ENCODE results near the gene OSBPL3.
"Not testable (repeated sequence)": the region's sequence is repeated elsewhere in the genome, so short reads cannot be mapped to it uniquely, and the experiment has no call there.

The OSBPL3 gene

DNA sequence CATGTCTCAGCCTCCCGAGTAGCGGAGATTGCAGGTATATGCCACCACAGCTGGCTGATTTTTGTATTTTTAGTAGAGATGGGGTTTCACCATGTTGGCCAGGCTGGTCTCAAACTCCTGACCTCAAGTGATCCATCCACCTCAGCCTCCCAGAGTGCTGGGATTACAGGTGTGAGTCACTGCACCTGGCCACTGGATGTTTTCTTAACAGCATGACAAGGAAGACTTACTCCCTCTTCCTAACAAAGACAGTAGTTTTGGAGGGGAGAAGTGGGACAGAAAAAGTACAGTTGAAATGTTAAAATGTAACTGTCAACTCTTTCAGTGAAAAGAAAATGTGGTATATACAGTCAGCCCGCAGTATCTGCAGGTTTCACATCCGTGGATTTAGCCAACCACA, 76.0 kb downstream of the OSBPL3 start:
- not testable (repeated sequence) for H3K4me3 Mint-ChIP-seq; ATAC-seq (replicated peaks); H3K27me3 Mint-ChIP-seq; DNase-seq; H3K36me3 Mint-ChIP-seq (ENCODE audit: insufficient read depth); H3K9me3 Mint-ChIP-seq
- Mint-ChIP-seq H3K4me1 (ENCODE audit: low read depth in 2 of 2) (peaks cover 28 to 41% of the 10 kb centered on the region in 2 donors), H3K27ac (peak overlapping the region in 1 of 2 donors; percentile 60)

DNA sequence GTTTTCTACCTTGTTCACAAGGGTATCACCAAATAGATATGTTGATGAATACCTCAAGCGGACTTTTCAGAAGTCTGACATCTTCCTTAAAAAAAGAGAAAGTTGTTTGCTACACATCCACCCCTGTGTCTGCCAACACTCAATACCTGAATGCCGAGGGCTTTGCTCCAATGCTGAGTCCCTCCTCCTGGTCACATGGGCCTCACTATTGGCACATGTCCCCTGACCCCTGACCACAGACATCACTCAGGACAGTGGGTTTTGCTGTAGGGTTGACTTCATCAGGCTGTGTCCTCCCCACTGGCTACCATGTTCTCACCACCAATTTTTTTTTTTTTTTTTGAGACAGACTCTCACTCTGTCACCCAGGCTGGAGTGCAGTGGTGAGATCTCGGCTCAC, 76.4 kb downstream of the OSBPL3 start:
- H3K4me3 Mint-ChIP-seq = no peak overlapping the region
- ATAC-seq (replicated peaks) (no peak), DNase-seq (no peak)
- no peaks in the 10 kb centered on the region for H3K9me3 Mint-ChIP-seq
- H3K4me1 Mint-ChIP-seq (ENCODE audit: low read depth in 2 of 2) = peaks cover 32 to 45% of the 10 kb centered on the region in 2 donors
- H3K27ac Mint-ChIP-seq = peak overlapping the region in 1 of 2 donors; percentile 60
- no peaks in the 10 kb centered on the region for H3K36me3 Mint-ChIP-seq (ENCODE audit: insufficient read depth)
- H3K27me3 Mint-ChIP-seq = no peaks in the 10 kb centered on the region

DNA sequence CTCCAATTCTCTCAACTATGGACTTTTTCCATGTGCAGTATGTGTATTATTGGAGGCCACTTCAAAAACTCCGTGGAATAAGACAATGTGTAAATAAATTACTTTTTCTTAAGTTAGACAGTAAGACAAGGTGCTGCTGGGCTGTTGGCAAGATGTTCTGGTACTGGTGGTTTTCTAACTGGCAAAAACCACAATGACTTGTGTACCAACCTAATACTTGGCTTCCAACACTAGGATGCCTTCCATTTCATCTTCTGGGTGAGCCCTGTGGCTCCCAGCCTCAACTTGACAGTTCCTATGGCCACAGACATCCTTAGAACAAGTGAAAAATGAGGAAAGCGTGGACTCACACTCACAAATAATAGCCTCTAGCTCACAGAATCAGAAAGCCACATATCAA, 77.0 kb downstream of the OSBPL3 start:
- no peak for DNase-seq
- peaks cover 35 to 49% of the 10 kb centered on the region in 2 donors for H3K4me1 Mint-ChIP-seq (ENCODE audit: low read depth in 2 of 2)
- no peaks in the 10 kb centered on the region for H3K27me3 Mint-ChIP-seq
- no peaks in the 10 kb centered on the region for H3K36me3 Mint-ChIP-seq (ENCODE audit: insufficient read depth)
- no peak overlapping the region for H3K27ac Mint-ChIP-seq
- H3K4me3 Mint-ChIP-seq = no peak overlapping the region
- no peaks in the 10 kb centered on the region for H3K9me3 Mint-ChIP-seq
- no peak for ATAC-seq (replicated peaks)

DNA sequence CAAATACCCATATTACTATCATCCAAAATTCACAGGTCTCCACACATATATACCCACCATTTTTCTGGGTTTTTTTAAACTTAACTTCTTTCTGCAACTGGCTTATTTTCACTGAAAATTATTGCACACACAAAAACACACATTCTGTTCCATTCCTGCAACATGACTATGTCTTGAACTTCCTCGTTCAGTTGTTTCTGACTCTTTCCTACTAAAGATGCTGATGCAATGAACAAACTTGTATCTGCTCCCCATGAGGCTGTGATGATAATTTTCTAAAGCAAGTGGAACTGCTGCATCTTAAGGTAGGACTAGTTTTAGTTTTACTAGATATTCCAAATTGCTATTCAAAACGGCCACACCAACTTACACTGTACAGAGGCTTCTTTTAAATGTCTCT, 77.7 kb downstream of the OSBPL3 start:
- Mint-ChIP-seq H3K4me3 (no peak overlapping the region), H3K9me3 (no peaks in the 10 kb centered on the region), H3K27ac (no peak overlapping the region), H3K36me3 (ENCODE audit: insufficient read depth) (no peaks in the 10 kb centered on the region), H3K4me1 (ENCODE audit: low read depth in 2 of 2) (peaks cover 35 to 49% of the 10 kb centered on the region in 2 donors), H3K27me3 (no peaks in the 10 kb centered on the region)
- ATAC-seq (replicated peaks) (no peak), DNase-seq (no peak)

DNA sequence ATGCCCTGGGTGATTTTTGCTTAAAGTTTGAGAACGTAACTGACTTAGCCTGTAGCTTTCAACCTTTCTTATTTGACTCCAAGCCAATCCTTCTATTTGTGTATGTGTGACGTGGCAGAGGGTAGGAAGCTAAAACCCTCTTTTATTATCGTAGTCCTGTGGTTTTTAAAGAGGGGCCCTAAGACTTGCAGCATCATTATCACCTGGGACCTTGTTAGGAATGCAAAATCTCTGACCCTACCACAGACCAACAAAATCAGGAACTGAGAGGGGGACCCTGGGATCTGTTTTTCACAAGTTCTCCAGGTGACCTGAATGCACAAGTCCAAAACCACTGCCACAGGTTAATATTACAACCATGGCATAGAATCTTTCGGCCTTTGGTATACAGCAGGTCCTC, 80.1 kb downstream of the OSBPL3 start:
- peak overlapping the region; percentile 26 to 71 for H3K27ac Mint-ChIP-seq
- H3K4me1 Mint-ChIP-seq (ENCODE audit: low read depth in 2 of 2) = peaks cover 49 to 65% of the 10 kb centered on the region in 2 donors
- no peaks in the 10 kb centered on the region for H3K9me3 Mint-ChIP-seq
- DNase-seq (no peak), ATAC-seq (replicated peaks) (no peak)
- no peaks in the 10 kb centered on the region for H3K36me3 Mint-ChIP-seq (ENCODE audit: insufficient read depth)
- H3K27me3 Mint-ChIP-seq = no peaks in the 10 kb centered on the region
- no peak overlapping the region for H3K4me3 Mint-ChIP-seq

DNA sequence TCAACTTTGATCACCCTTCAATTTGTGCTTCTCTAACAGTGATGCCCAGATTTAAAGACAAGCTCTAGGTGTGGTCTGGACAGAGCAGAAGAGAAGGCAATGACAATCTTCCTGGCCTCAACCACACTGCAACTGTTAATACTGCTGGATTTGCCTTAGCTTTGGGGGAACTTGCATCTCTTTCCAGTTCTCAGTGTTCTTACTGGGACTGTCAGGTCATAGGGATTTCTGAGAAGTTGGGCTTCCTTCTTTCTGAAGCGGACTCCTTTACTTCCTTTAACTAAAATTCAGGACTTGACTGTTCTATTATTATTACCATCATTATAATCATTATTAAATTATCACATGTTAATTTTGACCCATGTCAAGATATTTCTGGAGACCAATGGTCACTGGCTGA, 80.8 kb downstream of the OSBPL3 start:
- ATAC-seq (replicated peaks) = peak; percentile 11
- Mint-ChIP-seq H3K4me3 (peak overlapping the region; percentile 9 to 62), H3K36me3 (ENCODE audit: insufficient read depth) (no peaks in the 10 kb centered on the region), H3K27ac (peak overlapping the region; percentile 52 to 90), H3K9me3 (no peaks in the 10 kb centered on the region), H3K4me1 (ENCODE audit: low read depth in 2 of 2) (peaks cover 55 to 69% of the 10 kb centered on the region in 2 donors), H3K27me3 (no peaks in the 10 kb centered on the region)
- DNase-seq = no peak

DNA sequence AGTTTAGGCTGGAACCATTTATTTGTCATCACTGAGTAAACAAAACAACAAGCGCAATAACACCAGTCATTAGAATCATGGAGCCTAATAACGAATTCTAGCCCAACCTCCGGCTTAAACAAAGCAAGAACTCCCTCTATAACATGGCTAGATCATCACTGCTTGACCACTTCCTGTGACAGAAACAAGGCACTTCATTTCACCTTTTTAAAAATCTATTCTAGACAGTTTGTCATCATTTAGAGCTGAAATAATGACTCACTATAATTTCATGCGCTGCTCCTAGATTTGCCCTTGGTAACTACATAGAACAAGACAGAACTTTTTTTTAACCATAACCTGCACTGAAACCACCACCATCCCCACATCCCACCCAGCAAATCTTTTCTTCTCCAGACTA, 81.3 kb downstream of the OSBPL3 start:
- DNase-seq (no peak), ATAC-seq (replicated peaks) (peak; percentile 83)
- peak overlapping the region; percentile 52 to 90 for H3K27ac Mint-ChIP-seq
- no peaks in the 10 kb centered on the region for H3K27me3 Mint-ChIP-seq
- H3K4me3 Mint-ChIP-seq = peak overlapping the region; percentile 9 to 62
- H3K4me1 Mint-ChIP-seq (ENCODE audit: low read depth in 2 of 2) = peaks cover 50 to 73% of the 10 kb centered on the region in 2 donors
- no peaks in the 10 kb centered on the region for H3K36me3 Mint-ChIP-seq (ENCODE audit: insufficient read depth)
- H3K9me3 Mint-ChIP-seq = no peaks in the 10 kb centered on the region

DNA sequence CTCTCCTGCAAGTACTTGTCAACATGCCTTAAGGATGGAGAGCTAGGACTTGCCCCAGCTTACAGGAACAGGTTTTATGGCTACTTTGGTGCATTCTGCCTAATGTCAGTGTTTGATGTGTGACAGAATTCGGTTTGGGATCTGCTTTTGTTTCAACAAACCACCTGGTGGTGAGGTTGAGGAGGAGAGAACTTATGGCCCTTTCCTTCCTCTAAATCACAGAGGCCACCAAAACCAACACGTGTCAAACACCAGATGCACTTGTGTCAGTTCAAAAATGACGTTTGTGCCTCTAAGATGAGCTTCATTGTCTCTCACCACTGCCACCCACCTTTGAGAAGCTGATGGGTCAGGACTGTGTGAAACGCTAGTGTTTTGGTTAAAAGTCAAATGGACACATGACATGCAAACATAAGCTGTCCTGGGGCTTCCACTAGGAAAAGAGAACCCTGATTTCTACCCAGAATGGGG, 83.9 kb downstream of the OSBPL3 start:
- Mint-ChIP-seq H3K9me3 (no peaks in the 10 kb centered on the region), H3K27ac (peak overlapping the region; percentile 41 to 82), H3K4me1 (ENCODE audit: low read depth in 2 of 2) (peaks cover 39 to 55% of the 10 kb centered on the region in 2 donors), H3K4me3 (no peak overlapping the region), H3K36me3 (ENCODE audit: insufficient read depth) (peaks cover 5% of the 10 kb centered on the region), H3K27me3 (no peaks in the 10 kb centered on the region)
- DNase-seq (peak in 1 of 3 experiments; percentile 10), ATAC-seq (replicated peaks) (peak; percentile 68)

DNA sequence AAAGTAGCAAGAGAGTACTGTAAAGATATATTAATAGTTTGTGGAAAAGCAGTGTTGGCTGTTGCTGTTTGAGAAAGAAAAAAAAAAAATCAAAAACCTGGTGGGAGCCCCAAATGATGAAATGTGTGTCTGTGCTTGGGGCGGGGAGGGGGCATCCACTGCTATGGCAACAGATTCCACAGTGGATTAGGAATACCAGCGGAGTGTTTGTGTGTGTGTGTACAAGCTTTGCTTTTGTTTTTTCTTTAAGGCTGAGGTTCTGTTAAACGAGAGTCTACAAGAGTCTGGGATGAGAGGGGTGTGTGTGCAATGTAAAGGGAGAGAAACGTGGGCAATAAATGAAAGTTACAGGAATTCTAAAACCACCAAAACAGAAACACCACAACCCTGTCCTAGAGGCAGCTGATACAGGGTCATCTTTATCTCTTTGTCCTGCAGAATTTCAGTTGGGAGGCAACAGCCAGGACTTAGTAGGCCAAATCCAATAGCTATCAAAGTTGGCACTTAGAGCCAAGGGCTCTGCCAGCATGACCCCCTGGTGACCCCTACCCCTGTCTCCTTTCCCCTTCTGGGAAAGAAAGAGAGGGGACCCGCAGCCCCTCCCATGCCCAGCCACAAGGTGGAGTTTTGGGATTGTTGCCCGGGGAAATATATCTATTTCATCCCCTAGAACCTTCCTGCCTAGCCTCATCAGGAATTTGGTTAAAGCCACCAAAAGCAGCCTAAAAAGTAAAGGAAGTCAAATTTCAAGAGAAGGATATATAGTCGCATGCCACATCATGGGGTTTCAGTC, 85.4 kb downstream of the OSBPL3 start:
- Mint-ChIP-seq H3K9me3 (no peaks in the 10 kb centered on the region), H3K36me3 (ENCODE audit: insufficient read depth) (peaks cover 14% of the 10 kb centered on the region), H3K4me3 (no peak overlapping the region), H3K27me3 (no peaks in the 10 kb centered on the region), H3K27ac (peak overlapping the region; percentile 21 to 33), H3K4me1 (ENCODE audit: low read depth in 2 of 2) (peaks cover 31 to 46% of the 10 kb centered on the region in 2 donors)
- ATAC-seq (replicated peaks) (no peak), DNase-seq (no peak)

DNA sequence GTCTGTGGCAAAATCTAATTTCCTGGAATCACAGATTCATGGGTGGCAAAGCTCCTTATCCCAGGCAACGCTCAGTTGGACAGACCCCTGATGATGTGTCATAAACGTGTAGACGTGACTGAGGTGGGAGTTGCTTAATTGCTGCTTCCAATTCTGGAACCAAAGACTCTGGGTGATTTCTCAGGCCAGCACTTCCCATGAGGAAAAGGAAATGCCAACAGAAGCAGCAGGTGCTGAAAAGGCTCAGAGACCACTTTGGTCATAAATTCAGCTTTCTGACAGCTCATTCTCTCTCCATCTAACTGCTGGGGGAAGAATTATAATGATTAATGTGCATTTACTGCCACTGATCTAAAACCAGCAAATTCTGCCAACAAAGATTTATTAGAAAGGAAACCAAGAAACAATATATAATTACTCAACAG, 88.7 kb downstream of the OSBPL3 start:
- H3K4me3 Mint-ChIP-seq = no peak overlapping the region
- peaks cover 16% of the 10 kb centered on the region for H3K36me3 Mint-ChIP-seq (ENCODE audit: insufficient read depth)
- no peaks in the 10 kb centered on the region for H3K27me3 Mint-ChIP-seq
- H3K9me3 Mint-ChIP-seq = no peaks in the 10 kb centered on the region
- no peak overlapping the region for H3K27ac Mint-ChIP-seq
- no peak for DNase-seq
- no peak for ATAC-seq (replicated peaks)
- H3K4me1 Mint-ChIP-seq (ENCODE audit: low read depth in 2 of 2) = peaks cover 24 to 40% of the 10 kb centered on the region in 2 donors

DNA sequence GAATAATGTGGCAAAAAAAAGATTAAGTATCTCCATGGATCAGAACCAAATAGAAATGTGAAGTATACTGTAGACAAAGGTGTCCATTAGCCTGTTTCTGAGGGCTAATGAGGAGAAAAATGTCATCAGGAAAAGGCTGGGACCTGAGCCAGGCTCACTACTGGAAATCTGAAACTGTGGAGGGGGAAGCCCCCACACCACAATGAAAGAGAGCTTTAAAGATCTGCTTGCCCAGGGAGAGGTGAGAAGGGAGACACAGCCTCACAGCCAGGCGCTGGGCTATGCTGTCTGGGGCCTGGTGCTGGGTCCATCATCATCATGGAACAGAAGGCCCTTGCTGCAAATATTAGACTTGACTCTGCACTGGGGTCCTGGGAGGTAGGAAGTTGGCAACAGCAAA, 90.4 kb downstream of the OSBPL3 start:
- Mint-ChIP-seq H3K27ac (peak overlapping the region in 1 of 2 donors; percentile 54), H3K9me3 (no peaks in the 10 kb centered on the region), H3K27me3 (no peaks in the 10 kb centered on the region), H3K4me3 (no peak overlapping the region), H3K4me1 (ENCODE audit: low read depth in 2 of 2) (peaks cover 13 to 26% of the 10 kb centered on the region in 2 donors), H3K36me3 (ENCODE audit: insufficient read depth) (peaks cover 16% of the 10 kb centered on the region)
- no peak for ATAC-seq (replicated peaks)
- no peak for DNase-seq

DNA sequence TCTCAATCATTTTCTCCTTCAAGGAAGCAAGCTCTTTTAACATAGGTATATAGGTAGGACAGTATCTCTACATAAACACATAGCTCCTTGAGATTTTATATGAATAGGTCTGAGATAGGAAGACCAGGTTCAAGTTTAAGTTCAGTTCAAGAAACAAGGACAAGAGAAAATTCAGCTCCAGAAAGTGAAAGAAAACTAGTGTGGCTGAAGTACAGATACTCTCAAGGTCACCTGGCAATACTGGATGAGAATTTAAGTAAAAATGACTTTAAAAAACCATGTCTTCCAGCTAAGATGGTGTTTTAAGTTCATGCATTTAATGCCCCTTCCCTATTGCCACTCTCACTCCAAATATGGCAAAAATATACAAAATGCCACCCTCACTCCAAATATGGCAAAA, 91.3 kb downstream of the OSBPL3 start:
- DNase-seq (no peak), ATAC-seq (replicated peaks) (no peak)
- Mint-ChIP-seq H3K4me1 (ENCODE audit: low read depth in 2 of 2) (peaks cover 9 to 17% of the 10 kb centered on the region in 2 donors), H3K27ac (peak overlapping the region in 1 of 2 donors; percentile 54), H3K9me3 (no peaks in the 10 kb centered on the region), H3K4me3 (no peak overlapping the region), H3K27me3 (no peaks in the 10 kb centered on the region), H3K36me3 (ENCODE audit: insufficient read depth) (peaks cover 16% of the 10 kb centered on the region)

DNA sequence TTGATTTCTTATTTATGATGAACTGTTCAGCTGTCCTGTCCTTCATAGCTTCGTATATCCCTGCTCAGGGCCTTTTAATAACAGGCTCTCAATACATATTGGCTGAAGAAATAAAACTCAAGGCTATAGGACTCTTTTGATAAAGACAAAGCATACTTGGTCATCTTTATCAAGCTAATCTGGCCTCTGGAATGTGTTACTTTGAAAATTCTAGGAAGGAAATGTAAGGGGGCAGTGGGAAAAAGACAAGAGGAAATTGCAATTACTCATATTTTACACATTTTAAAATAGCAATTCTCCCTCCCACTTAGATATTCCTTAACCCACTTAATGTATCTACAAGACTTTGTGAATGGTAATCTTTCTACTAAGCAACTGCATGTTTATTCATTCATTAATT, 94.3 kb downstream of the OSBPL3 start:
- Mint-ChIP-seq H3K36me3 (ENCODE audit: insufficient read depth) (peaks cover 13% of the 10 kb centered on the region), H3K9me3 (no peaks in the 10 kb centered on the region), H3K4me1 (ENCODE audit: low read depth in 2 of 2) (peaks cover 13 to 24% of the 10 kb centered on the region in 2 donors), H3K27me3 (no peaks in the 10 kb centered on the region), H3K4me3 (no peak overlapping the region), H3K27ac (peak overlapping the region in 1 of 2 donors; percentile 82)
- ATAC-seq (replicated peaks) (no peak), DNase-seq (no peak)

DNA sequence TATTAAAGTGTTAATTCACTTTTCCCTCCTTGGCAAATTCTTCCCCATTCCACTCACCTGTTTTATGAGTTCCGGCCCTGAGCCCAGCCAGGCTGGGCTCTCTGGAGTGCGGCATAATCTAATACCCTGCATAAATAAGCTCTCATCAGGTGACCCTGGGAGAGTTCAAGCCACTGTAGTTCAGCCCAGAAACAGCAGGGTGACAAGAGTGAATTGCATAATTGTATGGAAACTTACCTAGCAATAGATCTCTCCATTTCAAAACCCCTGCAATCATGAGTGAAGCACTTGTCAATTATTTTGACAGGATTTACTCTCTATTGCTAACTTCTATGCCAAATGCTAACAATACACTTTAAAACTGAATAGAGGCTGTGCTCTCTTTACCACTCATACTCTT, 94.7 kb downstream of the OSBPL3 start:
- Mint-ChIP-seq H3K9me3 (no peaks in the 10 kb centered on the region), H3K27ac (peak overlapping the region; percentile 52 to 82), H3K27me3 (no peaks in the 10 kb centered on the region), H3K36me3 (ENCODE audit: insufficient read depth) (peaks cover 9% of the 10 kb centered on the region), H3K4me1 (ENCODE audit: low read depth in 2 of 2) (peaks cover 13 to 25% of the 10 kb centered on the region in 2 donors), H3K4me3 (no peak overlapping the region)
- no peak for DNase-seq
- ATAC-seq (replicated peaks) = no peak
